ENCODE data around the gene KIF18B. TPM values are rescaled to one million over a fixed set of nuclear protein-coding genes. Genes with fewer than 3 reads are reported as not detected.

The KIF18B gene
- total RNA-seq, 2 donors from 2014 or later = 37.7 to 51.5 TPM

DNA sequence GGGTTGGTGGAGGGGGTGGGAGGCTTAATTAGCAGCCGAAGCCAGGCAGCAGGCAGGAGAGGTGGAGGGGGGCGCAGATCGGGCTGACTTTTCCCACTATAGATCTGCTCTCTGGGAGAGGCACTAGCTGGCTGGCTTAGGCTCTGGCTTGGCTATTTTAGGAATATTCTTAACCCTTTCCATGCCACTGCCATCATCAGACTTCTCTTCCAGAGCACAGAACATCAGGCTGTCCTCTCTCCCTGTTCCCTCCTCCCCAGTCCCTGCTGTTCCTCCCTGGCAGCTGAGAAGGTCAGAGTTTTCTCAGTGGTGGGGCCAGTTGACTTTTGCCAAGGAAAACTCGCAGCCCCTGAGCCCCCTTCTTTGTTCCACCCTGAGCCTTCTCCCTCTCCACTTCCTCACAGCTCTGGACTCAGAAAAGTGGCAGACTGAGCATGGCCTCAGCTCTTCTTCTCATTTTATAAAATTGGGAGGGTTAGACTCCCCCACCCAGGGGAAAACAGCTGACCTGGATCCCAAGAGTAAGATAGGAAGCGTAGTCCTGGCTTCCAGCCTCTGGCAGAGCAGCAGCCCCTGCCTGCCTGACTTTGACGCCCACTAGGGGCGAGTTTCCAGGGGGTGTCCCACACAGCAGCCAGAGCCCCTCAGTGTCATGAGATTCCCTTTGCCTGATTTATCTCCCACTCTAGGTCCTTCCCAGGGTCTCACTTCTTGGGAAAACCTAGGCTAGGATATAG, 30.4 kb upstream of the KIF18B start:
- H3K27me3 Mint-ChIP-seq = peaks cover 35% of the 10 kb centered on the region
- no peak overlapping the region for H3K4me3 Mint-ChIP-seq
- no peaks in the 10 kb centered on the region for H3K9me3 Mint-ChIP-seq
- H3K4me1 Mint-ChIP-seq = peaks cover 6% of the 10 kb centered on the region
- H3K27ac Mint-ChIP-seq = no peak overlapping the region
- H3K36me3 Mint-ChIP-seq (ENCODE audit: low read depth) = no peaks in the 10 kb centered on the region
- no peak for ATAC-seq (replicated peaks)

DNA sequence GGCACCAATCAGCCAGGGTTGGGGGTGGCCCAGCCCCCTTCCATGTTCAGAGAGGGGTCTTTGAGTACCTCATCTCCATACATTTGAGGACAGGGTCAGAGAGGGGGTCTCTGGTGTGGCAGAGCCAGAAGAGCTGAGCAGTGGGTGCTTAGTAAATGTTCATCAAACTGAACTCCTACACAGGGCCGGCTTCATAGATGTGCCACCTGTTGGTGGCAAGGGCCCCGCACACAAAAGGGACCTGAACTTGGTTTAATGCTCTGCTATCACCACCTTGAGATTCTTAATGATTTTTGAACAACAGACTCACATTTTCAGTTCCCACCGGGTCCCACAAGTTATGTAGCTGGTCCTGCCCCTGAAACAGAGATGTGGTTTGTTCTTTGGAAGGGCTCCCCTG, 29.5 kb upstream of the KIF18B start:
- Mint-ChIP-seq H3K9me3 (no peaks in the 10 kb centered on the region), H3K27ac (no peak overlapping the region), H3K27me3 (peaks cover 29% of the 10 kb centered on the region), H3K36me3 (ENCODE audit: low read depth) (no peaks in the 10 kb centered on the region), H3K4me1 (peaks cover 4% of the 10 kb centered on the region), H3K4me3 (no peak overlapping the region)
- ATAC-seq (replicated peaks) = no peak

DNA sequence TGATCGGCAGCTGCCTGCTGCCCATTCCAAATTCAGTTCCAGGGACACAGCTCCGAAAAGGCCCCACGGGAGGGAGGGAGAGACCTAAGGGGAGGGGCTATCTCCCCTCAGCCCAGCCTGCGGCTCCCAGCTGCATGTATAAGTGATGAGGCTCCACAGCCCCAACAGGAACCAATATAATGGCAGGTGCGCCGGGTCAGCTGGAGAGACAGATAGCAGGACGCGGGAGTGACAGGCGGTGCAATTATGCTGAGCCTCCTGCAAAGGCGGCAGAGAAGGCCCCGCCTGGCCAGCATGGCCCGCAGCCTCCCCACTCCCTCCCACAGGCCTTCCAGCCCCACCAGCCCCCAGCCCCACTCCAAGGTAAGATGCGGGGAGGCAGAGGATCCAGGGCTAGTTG, 28.6 kb upstream of the KIF18B start:
- H3K27ac Mint-ChIP-seq = no peak overlapping the region
- H3K4me3 Mint-ChIP-seq = no peak overlapping the region
- H3K4me1 Mint-ChIP-seq = peaks cover 6% of the 10 kb centered on the region
- no peaks in the 10 kb centered on the region for H3K9me3 Mint-ChIP-seq
- ATAC-seq (replicated peaks) = no peak
- H3K36me3 Mint-ChIP-seq (ENCODE audit: low read depth) = no peaks in the 10 kb centered on the region
- peaks cover 29% of the 10 kb centered on the region for H3K27me3 Mint-ChIP-seq

DNA sequence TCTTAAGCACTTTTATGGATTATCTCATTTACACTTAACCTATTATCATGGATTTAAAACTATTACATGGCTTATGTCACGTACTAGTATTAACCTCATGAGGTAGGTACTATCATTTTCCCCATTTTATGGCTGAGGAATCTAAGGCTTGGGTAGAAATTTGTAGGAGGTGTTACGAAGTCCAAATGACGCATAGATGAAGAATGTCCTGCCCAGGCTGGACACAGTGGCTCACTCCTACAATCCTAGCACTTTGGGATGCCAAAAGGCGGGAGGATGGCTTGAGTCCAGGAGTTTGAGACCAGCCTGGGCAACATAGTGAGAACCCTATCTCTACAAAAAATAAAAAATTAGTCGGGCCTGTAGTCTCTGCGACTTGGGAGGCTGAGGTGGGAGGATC, 25.4 kb upstream of the KIF18B start:
- no peak for ATAC-seq (replicated peaks)
- peaks cover 24% of the 10 kb centered on the region for H3K27me3 Mint-ChIP-seq
- H3K4me3 Mint-ChIP-seq = peak overlapping the region; percentile 47
- H3K9me3 Mint-ChIP-seq = no peaks in the 10 kb centered on the region
- no peaks in the 10 kb centered on the region for H3K36me3 Mint-ChIP-seq (ENCODE audit: low read depth)
- peak overlapping the region; percentile 25 for H3K27ac Mint-ChIP-seq
- H3K4me1 Mint-ChIP-seq = peaks cover 18% of the 10 kb centered on the region

DNA sequence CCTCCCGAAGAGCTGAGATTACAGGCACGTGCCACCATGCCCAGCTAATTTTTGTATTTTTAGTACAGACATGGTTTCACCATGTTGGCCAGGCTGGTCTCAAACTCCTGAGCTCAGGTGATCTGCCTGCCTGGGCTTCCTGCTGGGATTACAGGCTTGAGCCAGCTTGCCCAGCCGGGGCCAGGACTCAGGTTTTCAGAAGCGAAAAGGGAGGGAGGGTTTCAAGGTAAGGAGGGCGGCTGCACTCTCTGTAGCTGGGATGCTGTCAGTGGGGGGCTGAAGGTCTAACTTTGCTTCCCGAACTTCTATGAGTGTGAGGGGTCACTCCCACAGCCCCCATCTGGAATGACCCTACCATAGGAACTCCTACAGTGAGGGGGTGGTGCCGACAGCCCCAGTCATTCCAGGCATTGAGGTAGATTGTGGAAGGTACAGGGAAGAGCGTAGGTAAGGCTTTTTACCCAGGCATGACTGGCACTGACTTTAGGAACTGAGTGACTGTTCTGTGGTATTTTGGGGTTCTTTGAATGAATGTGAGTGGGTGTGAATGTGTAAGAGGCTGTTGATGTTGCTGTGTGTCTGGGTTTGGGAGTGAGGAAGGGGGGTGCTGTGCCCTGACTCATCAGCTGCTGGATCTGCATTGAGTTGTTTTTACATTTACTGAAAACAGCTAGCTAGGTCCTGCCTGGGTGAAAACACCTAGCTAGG, 24.4 kb upstream of the KIF18B start:
- Mint-ChIP-seq H3K27ac (peak overlapping the region; percentile 25), H3K27me3 (peaks cover 25% of the 10 kb centered on the region), H3K36me3 (ENCODE audit: low read depth) (no peaks in the 10 kb centered on the region), H3K9me3 (no peaks in the 10 kb centered on the region), H3K4me3 (peak overlapping the region; percentile 47), H3K4me1 (peaks cover 18% of the 10 kb centered on the region)
- peak; percentile 88 for ATAC-seq (replicated peaks)

DNA sequence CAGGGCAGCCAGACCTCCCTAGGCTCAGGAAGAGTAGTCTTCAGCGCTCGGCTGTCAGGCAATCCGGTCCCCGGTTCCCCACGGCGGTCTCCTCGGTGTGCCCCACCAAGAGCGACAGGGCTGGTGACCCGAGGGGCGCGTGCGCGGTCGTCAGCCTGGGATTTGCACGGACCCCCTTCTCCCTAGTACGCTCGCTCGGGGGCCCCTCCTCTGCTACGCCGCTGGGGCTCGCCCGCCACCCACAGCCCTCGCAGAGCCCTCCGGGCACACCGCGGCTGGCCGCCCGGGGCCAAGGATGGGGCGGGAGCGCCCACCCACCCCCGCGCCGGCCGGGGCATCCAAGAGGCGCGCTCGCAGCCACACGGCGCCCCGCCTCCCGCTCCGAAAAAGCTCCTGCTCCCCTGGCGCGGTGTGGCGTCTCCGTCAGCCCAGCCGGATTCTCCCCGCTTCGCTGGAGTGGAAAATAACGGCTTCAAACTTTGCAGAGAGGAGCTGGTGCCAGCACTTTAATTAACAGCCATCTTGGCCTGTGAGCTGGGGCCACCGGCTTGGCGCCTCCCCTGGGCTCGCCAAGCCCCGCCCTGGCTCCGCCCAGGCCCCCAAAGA, 22.7 kb upstream of the KIF18B start:
- no peak for ATAC-seq (replicated peaks)
- Mint-ChIP-seq H3K27ac (no peak overlapping the region), H3K9me3 (no peaks in the 10 kb centered on the region), H3K4me1 (peaks cover 18% of the 10 kb centered on the region), H3K36me3 (ENCODE audit: low read depth) (peaks cover 7% of the 10 kb centered on the region), H3K27me3 (peaks cover 34% of the 10 kb centered on the region), H3K4me3 (peak overlapping the region; percentile 75)

DNA sequence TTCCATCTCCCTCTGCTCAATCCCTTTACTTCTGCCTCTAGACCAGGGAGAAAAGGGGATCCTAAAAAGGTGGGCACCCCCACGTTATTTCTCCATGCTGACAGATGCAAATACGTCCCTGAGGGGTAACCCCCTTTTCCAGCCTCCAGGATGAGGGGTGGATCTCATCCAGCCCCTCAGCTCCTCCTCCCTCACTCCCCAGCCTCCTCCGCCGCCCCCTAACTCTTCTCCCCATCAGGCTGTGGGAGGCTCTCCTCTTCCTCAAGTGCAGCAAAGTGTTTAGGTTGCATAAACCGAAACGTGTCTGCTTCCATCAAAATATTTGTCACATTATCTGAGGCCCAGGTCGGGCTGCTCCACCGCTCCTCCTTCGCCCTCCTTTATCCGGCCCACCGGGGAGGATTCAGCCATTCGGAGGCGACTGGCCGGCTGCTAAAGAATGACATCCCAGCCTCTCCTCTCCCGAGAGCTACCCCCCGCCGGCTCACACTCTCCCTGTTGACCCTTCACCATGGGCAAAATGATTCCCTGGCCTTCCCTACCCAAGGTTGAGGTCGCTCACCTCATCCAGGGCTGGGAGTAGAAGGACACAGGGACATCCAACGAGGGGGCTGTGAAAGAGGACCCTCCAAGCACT, 21.7 kb upstream of the KIF18B start:
- peaks cover 7% of the 10 kb centered on the region for H3K36me3 Mint-ChIP-seq (ENCODE audit: low read depth)
- H3K4me1 Mint-ChIP-seq = peaks cover 18% of the 10 kb centered on the region
- H3K9me3 Mint-ChIP-seq = no peaks in the 10 kb centered on the region
- peaks cover 39% of the 10 kb centered on the region for H3K27me3 Mint-ChIP-seq
- no peak for ATAC-seq (replicated peaks)
- H3K27ac Mint-ChIP-seq = peak overlapping the region; percentile 65
- peak overlapping the region; percentile 75 for H3K4me3 Mint-ChIP-seq

DNA sequence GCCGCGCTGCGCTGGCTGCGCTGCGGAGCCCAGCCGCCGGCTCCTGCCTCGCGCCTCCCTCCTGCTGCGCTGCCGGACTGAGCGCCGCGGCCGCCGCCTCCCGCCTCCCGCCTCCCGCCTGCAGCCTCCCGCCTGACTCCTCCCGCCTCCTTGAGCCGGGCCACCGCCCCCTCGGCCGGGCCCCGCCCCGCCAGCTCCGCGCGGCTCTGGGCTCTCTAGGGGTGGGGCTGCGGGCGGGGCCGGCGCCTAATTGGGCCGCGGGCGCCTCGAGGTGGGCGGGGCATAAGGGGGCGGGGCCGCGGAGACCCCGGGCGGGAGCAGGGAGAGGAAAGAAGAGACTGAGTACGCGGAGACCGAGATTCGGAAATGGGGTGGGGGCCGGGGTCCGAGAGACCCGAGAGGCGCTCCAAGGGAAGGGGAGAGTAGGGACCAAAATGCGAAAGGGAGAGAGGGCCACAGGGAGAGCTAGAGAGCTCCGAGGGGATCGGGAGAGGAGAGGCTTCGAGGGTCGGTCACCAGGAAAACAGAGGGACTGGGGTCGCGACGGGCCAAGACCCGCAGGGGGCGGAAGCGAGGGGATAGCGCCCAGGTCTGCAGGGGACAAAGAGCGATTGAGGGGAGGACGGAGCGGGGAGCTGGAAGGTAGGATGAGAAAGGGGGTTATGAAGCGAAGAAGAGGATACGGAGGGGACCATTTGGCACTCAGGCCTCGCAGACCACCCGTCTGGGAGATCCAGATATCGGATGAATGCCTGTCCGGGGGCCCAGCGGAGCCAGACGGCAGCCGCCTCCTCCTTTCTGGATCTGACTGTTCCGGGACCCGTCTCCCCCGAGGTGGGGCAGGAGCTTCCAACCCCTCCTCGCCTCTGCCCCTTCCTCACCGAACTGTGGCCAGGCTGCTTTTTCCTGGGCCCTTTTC, 20.9 kb upstream of the KIF18B start, which contains the start of gene C1QL1:
Gene C1QL1 (minus strand): TSS at position 79 of the 919 bp plus-strand sequence. CDS start 255 bp downstream, outside the sequence.
- H3K27ac Mint-ChIP-seq = peak within 1 kb of the TSS; percentile 65

DNA sequence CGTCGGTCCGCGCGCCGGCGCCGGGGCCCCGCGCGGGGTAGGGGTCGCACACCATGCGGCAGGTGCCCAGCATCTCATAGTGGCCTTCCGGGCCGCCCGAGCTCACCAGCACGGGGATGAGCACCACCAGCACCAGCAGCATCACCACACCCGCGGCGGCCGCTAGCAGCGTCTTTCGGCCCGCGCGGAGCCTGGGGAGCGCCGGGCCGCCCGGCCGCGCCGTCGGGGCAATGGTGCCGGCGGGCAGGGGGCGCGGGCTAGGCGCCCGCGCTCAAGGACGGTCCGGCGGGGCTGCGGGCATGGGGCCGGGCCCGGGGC, 20.3 kb upstream of the KIF18B start:
- Mint-ChIP-seq H3K36me3 (ENCODE audit: low read depth) (peaks cover 7% of the 10 kb centered on the region), H3K9me3 (no peaks in the 10 kb centered on the region), H3K4me3 (no peak overlapping the region), H3K4me1 (peaks cover 18% of the 10 kb centered on the region), H3K27me3 (peaks cover 40% of the 10 kb centered on the region), H3K27ac (no peak overlapping the region)
- ATAC-seq (replicated peaks) = no peak

More for the DNA sequence above, 20.9 kb upstream of the KIF18B start, which contains the start of gene C1QL1:
- Mint-ChIP-seq H3K27me3 (peaks cover 36% of the 10 kb centered on the region), H3K4me3 (peak within 1 kb of the TSS; percentile 75), H3K4me1 (peaks cover 18% of the 10 kb centered on the region), H3K36me3 (ENCODE audit: low read depth) (peaks cover 7% of the 10 kb centered on the region), H3K9me3 (no peaks in the 10 kb centered on the region)
- ATAC-seq (replicated peaks) = peak; percentile 75

DNA sequence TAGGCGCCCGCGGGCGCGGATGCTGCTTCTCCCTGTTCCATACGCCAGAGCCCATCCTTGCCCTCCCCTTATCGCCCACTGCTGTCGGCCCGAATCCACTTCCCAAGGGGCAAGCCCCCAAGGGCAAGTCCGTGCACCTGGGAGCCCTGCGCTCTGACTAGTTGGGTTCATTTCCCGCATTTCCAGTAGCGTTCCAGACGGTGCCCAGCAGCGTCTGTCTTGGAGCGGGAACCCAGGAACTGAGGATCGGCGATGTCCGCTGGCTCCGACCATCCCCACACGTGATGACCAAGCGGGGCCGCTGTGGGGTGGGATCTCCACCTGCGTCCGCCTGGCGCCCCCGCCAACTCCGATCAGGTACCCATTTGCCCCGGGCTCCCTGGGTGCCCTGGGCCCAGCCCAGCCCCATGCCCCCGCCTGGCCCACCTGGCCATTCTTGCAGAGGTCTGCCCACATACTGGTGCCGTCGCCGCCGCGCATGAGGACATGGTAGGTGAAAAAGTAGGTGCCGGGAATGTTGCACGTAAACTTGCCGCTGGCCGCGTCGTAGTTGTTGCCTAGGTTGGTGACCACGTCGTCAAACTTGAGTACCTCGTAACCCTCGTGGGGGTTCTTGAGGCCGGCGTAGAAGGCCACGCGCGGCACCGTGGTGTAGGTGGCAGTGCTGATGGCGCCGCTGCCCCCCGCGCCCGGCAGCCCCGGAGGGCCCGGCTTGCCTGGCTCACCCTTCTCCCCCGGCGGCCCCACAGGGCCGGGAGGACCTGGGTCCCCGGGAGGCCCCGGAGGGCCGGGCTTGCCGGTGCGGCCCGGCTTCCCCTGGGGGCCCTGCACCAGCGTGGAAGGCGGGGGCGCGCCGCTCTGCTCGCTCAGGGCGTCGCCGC, 19.7 kb upstream of the KIF18B start:
- no peak for ATAC-seq (replicated peaks)
- peak overlapping the region; percentile 11 for H3K4me3 Mint-ChIP-seq
- H3K27ac Mint-ChIP-seq = no peak overlapping the region
- peaks cover 42% of the 10 kb centered on the region for H3K27me3 Mint-ChIP-seq
- no peaks in the 10 kb centered on the region for H3K9me3 Mint-ChIP-seq
- peaks cover 16% of the 10 kb centered on the region for H3K4me1 Mint-ChIP-seq
- peaks cover 7% of the 10 kb centered on the region for H3K36me3 Mint-ChIP-seq (ENCODE audit: low read depth)

DNA sequence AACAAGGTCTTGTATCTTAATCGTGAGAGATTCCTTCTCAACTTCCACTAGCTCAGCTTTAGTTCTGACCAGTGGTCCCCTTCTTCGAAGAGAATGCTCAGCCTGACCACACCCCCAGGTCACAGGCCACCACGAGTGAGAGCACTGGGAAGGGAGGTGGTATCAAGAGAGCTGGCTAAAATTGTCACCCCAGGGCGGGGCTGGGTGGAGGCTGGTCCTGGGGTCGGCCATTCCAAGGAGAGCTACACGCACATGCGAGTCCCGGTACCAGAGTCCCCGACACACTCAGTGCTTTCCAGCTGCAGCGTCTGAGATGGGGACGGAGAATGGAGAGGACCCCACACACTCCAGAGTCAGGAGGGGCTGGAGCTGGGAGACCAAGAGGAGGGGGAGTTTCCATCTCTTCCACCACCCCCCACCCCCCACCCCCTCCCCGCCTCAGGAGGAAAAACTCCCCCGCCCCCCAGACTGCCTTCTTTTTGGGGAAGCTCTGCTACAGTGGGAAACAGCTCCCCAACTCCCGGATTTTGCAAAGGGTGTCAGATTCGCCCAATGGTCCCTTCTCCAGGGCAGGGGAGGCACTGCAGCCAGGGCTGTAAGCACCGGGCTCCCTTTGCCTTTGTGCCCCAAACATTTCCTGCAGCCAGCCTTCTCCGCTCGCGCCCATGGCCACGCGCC, 18.9 kb upstream of the KIF18B start:
- no peak overlapping the region for H3K27ac Mint-ChIP-seq
- peaks cover 42% of the 10 kb centered on the region for H3K27me3 Mint-ChIP-seq
- H3K4me3 Mint-ChIP-seq = peak overlapping the region; percentile 11
- ATAC-seq (replicated peaks) = no peak
- H3K4me1 Mint-ChIP-seq = peaks cover 12% of the 10 kb centered on the region
- H3K9me3 Mint-ChIP-seq = no peaks in the 10 kb centered on the region
- peaks cover 7% of the 10 kb centered on the region for H3K36me3 Mint-ChIP-seq (ENCODE audit: low read depth)

DNA sequence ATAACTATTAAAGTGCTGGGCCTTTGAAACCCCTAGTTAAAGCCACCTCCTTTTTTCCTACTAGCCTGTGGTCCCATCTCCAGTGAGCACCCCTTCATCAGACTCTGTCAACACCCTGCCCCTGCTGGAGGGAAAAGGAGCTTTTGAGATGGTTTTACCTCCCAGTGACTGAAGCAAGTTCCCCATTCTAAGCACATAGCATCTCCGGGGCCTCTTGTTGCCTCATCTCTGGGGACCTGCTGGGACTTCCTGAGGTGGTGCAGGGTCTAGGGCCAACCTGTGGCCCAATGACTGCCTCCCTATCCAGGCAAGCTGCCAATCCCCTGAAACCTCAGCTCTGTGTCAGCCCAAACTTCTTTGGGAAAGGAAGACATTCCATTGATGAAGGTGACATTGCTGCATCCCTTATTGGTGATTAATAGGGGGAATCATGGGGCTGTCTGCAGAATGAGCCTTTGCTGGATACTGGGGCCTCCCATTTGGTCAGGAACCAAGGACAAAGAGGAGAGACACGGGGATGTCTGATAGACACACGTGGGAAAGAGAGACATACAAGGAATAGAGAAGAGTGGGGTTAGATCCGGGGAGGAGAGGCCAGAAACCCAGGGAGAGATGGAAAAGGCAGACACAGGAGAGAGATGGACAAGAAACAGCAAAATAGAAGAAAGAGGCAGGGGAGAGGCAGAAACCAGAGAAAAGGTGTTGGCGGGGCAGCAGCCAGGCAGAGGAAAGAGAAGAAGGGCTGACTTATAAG, 18.1 kb upstream of the KIF18B start:
- H3K27ac Mint-ChIP-seq = no peak overlapping the region
- no peak for ATAC-seq (replicated peaks)
- peaks cover 12% of the 10 kb centered on the region for H3K4me1 Mint-ChIP-seq
- H3K36me3 Mint-ChIP-seq (ENCODE audit: low read depth) = peaks cover 7% of the 10 kb centered on the region
- H3K27me3 Mint-ChIP-seq = peaks cover 47% of the 10 kb centered on the region
- H3K9me3 Mint-ChIP-seq = no peaks in the 10 kb centered on the region
- peak overlapping the region; percentile 10 for H3K4me3 Mint-ChIP-seq
